ENCODE measurements around the gene TRIP11. TPM values are rescaled to one million over a fixed set of nuclear protein-coding genes. Genes with fewer than 3 reads are reported as not detected.

The TRIP11 gene
- total and polyA plus RNA-seq, 4 donors: 4.3 to 28.4 (median 16.6) TPM

DNA sequence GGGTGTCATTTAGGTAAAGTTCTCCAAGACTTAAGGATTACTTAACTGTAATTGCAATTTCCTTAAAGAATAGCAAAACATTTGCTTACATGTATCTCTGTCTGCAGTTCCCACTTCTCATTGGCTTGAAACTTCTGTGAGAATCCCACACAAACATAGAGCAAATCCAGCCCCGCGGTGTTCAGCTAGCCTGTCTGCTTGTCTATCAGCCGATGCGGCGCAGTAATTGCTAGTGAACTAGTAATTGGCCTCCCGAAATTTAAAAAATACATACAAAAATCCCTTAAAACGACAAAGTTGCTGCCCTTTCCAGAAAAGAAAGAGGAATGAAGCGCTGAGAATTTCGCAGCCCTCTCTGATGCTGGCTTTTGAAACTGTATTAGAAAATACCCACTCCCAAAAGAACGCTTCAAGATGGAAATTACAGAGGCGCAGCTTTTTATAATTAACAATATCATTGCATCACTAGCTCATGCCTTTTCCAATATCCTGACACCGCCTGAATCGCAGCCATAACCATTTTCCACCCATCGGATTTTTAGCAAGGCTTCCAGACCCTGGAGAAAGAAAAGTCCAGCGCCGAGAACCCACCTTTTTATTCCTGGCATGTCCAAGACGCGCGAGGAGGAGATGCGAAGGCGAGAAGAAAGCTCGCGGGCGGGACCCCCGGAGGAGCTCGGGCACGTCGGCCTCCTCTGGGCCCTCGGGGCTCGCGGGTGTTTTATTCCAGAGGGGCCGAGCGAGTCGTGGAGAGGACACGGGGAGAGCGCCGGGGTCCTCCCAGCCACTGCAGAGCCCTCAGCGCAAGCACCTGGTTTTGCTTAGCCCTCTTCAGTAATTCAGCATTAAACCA is 93.0 kb downstream of the TRIP11 start:
- WGBS: 22% methylated on average over 38 of the region's 38 CpGs
- TF ChIP-seq RAD21 (IDR thresholded peaks at IDR 0.05) (no peak), FOXA2 (IDR thresholded peaks at IDR 0.05) (no peak), HNF4A (conservative IDR thresholded peaks at IDR 0.05) (no peak), SP1 (IDR thresholded peaks at IDR 0.05) (no peak), NR2F2 (IDR thresholded peaks at IDR 0.05) (no peak)
- TF ChIP-seq, protein P1, sequence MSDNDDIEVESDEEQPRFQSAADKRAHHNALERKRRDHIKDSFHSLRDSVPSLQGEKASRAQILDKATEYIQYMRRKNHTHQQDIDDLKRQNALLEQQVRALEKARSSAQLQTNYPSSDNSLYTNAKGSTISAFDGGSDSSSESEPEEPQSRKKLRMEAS (IDR thresholded peaks at IDR 0.05): no peak
- TF ChIP-seq, protein P2, sequence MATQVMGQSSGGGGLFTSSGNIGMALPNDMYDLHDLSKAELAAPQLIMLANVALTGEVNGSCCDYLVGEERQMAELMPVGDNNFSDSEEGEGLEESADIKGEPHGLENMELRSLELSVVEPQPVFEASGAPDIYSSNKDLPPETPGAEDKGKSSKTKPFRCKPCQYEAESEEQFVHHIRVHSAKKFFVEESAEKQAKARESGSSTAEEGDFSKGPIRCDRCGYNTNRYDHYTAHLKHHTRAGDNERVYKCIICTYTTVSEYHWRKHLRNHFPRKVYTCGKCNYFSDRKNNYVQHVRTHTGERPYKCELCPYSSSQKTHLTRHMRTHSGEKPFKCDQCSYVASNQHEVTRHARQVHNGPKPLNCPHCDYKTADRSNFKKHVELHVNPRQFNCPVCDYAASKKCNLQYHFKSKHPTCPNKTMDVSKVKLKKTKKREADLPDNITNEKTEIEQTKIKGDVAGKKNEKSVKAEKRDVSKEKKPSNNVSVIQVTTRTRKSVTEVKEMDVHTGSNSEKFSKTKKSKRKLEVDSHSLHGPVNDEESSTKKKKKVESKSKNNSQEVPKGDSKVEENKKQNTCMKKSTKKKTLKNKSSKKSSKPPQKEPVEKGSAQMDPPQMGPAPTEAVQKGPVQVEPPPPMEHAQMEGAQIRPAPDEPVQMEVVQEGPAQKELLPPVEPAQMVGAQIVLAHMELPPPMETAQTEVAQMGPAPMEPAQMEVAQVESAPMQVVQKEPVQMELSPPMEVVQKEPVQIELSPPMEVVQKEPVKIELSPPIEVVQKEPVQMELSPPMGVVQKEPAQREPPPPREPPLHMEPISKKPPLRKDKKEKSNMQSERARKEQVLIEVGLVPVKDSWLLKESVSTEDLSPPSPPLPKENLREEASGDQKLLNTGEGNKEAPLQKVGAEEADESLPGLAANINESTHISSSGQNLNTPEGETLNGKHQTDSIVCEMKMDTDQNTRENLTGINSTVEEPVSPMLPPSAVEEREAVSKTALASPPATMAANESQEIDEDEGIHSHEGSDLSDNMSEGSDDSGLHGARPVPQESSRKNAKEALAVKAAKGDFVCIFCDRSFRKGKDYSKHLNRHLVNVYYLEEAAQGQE (IDR thresholded peaks at IDR 0.05): no peak

DNA sequence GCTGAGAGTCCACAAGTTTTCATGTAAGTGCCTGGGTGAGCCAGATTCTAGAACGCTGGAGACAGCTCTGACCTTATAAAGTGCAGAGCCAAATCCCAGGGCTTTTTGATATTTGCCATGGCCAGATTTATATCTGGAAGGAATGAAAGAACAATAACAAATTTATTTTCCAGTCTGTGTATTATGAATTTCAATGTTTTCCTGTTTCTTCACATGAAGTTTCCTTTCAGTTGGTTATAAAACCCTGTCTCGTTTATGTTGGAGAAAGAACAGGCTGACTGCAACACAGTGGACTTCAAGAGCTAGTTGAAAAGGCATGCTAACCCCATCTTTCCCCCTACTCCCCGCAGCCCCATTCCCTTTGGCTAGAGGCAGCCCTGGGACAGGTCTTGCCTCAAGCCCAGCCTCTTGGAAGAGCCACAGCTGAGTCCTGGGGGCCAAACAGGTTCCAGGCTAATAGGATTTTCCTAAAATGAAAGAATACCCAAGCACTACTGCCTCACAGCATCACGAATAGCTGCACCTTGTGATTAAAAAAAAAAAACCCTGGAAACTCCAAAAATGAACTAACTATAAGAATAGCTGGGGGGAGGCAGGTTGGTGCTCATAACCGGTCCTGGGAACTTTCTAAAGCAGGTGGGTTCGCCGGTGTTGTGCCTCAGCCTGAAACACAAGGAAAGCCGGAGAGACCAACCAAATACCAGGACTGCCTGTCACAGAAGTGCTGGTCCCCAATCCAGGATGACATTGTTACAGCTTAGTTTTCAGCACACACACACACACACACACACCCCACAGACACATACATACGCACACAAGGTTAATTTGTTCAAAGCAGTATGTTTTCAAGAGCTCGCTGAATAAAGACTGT is 93.9 kb downstream of the TRIP11 start:
- TF ChIP-seq, protein P2 (IDR thresholded peaks at IDR 0.05): no peak
- TF ChIP-seq SP1 (IDR thresholded peaks at IDR 0.05) (no peak), HNF4A (conservative IDR thresholded peaks at IDR 0.05) (no peak), FOXA2 (IDR thresholded peaks at IDR 0.05) (no peak), NR2F2 (IDR thresholded peaks at IDR 0.05) (no peak), GABPA (IDR thresholded peaks at IDR 0.05 in 1 of 2, conservative IDR thresholded peaks at IDR 0.05 in 1 of 2) (no peak), YY1 (IDR thresholded peaks at IDR 0.05) (no peak), RAD21 (IDR thresholded peaks at IDR 0.05) (no peak), JUND (IDR thresholded peaks at IDR 0.05) (no peak), FOXA1 (IDR thresholded peaks at IDR 0.05) (no peak)
- TF ChIP-seq, protein P3, sequence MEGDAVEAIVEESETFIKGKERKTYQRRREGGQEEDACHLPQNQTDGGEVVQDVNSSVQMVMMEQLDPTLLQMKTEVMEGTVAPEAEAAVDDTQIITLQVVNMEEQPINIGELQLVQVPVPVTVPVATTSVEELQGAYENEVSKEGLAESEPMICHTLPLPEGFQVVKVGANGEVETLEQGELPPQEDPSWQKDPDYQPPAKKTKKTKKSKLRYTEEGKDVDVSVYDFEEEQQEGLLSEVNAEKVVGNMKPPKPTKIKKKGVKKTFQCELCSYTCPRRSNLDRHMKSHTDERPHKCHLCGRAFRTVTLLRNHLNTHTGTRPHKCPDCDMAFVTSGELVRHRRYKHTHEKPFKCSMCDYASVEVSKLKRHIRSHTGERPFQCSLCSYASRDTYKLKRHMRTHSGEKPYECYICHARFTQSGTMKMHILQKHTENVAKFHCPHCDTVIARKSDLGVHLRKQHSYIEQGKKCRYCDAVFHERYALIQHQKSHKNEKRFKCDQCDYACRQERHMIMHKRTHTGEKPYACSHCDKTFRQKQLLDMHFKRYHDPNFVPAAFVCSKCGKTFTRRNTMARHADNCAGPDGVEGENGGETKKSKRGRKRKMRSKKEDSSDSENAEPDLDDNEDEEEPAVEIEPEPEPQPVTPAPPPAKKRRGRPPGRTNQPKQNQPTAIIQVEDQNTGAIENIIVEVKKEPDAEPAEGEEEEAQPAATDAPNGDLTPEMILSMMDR (IDR thresholded peaks at IDR 0.05; ENCODE audit: low read depth, low read length, missing input control): no peak
- Histone ChIP-seq H3K9ac (ENCODE audit: low read depth in 1 of 2, low read length in 2 of 2) (peak overlapping the region in 1 of 2 donors; percentile 36), H3K36me3 (ENCODE audit: control insufficient read depth in 4 of 4, insufficient read depth in 3 of 4, low read depth in 1 of 4, low read length in 3 of 4) (no peaks in the 10 kb centered on the region), H3K4me3 (ENCODE audit: low read depth in 1 of 3, low read length in 3 of 3) (peak overlapping the region in 1 of 3 donors; percentile 59), H3K4me1 (ENCODE audit: control insufficient read depth in 4 of 4, insufficient read depth in 4 of 4, low read length in 3 of 4) (peaks cover 3 to 6% (median 5%) of the 10 kb centered on the region in 4 donors), H3K27ac (ENCODE audit: low read depth in 1 of 2, low read length in 2 of 2) (no peak overlapping the region), H3K9me3 (ENCODE audit: control insufficient read depth in 4 of 4, low read length in 3 of 4) (no peaks in the 10 kb centered on the region), H3K27me3 (ENCODE audit: control insufficient read depth in 4 of 4, insufficient read depth in 4 of 4, low read length in 3 of 4) (peaks cover 0 to 4% (median 0%) of the 10 kb centered on the region in 4 donors)
- DNase-seq (ENCODE audit: low spot score): no peak
- WGBS: 74% methylated on average over 10 of the region's 10 CpGs

More for the DNA sequence above, 93.0 kb downstream of the TRIP11 start:
- peak overlapping the region; percentile 11 to 61 (median 59) for H3K4me3 ChIP-seq (ENCODE audit: low read depth in 1 of 3, low read length in 3 of 3)
- no peaks in the 10 kb centered on the region for H3K36me3 ChIP-seq (ENCODE audit: control insufficient read depth in 4 of 4, insufficient read depth in 3 of 4, low read depth in 1 of 4, low read length in 3 of 4)
- DNase-seq (ENCODE audit: low spot score): no peak
- peak overlapping the region in 1 of 2 donors; percentile 29 for H3K27ac ChIP-seq (ENCODE audit: low read depth in 1 of 2, low read length in 2 of 2)
- H3K4me1 ChIP-seq (ENCODE audit: control insufficient read depth in 4 of 4, insufficient read depth in 4 of 4, low read length in 3 of 4): peaks cover 3 to 6% (median 5%) of the 10 kb centered on the region in 4 donors
- H3K9ac ChIP-seq (ENCODE audit: low read depth in 1 of 2, low read length in 2 of 2): peak overlapping the region in 1 of 2 donors; percentile 36
- peaks cover 0 to 4% (median 0%) of the 10 kb centered on the region in 4 donors for H3K27me3 ChIP-seq (ENCODE audit: control insufficient read depth in 4 of 4, insufficient read depth in 4 of 4, low read length in 3 of 4)
- H3K9me3 ChIP-seq (ENCODE audit: control insufficient read depth in 4 of 4, low read length in 3 of 4): no peaks in the 10 kb centered on the region

Data from liver (tissue), 9 donors.